SK-N-MC (cell line): ENCODE measurements around the gene RAB5A.

Source experiments
- EZH2 ChIP-seq: fragments of 200-600 bp; sonication (generic); IDR thresholded peaks from one replicate; pipeline ENCODE4 v1.6.1; 2017; ENCODE audit warnings: antibody characterized with exemption
- POLR2AphosphoS5 ChIP-seq: IDR thresholded peaks from 2 replicates; pipeline ENCODE4 v1.6.1; 2012; ENCODE audit warnings: mild to moderate bottlenecking, low read depth, low read length, borderline replicate concordance

DNA sequence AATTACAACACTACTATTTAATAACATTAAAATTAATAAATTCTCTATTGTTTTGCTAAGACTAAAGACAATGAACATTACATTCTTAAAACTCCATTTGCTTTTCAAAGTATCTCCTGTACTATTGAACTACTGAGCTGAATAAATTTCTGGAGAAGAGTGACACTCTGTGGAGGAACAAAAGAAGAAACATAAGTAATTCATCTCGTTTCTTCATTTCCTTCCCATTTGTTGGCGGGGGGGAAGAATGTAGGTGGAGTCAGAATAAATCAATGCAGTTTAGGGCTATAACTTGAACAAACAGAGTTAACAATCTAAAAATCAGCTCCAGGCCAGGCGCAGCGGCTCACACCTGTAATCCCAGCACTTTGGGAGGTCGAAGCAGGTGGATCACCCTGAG is 45.6 kb upstream of the RAB5A start:
- TF ChIP-seq POLR2AphosphoS5 = no peak
- TF ChIP-seq EZH2 = no peak
